ENCODE results near the gene PLPP1. TPM values are rescaled to one million over a fixed set of nuclear protein-coding genes. Genes with fewer than 3 reads are reported as not detected.

PLPP1 gene
- total and polyA plus RNA-seq, 2 of the 13 experiments (the other 11 are each of a cell fraction or from before 2014, with no cell fraction given), result 7.3 to 12.1 TPM

GRCh38 chr5:55429613-55430253 lies 105.0 kb downstream of the PLPP1 start (continued):
- TF ChIP-seq ZNF407 (CRISPR knock-in tag; IDR thresholded peaks at IDR 0.05; ENCODE audit: not compliant biosample characterization), result no peak
- TF ChIP-seq, protein P1, sequence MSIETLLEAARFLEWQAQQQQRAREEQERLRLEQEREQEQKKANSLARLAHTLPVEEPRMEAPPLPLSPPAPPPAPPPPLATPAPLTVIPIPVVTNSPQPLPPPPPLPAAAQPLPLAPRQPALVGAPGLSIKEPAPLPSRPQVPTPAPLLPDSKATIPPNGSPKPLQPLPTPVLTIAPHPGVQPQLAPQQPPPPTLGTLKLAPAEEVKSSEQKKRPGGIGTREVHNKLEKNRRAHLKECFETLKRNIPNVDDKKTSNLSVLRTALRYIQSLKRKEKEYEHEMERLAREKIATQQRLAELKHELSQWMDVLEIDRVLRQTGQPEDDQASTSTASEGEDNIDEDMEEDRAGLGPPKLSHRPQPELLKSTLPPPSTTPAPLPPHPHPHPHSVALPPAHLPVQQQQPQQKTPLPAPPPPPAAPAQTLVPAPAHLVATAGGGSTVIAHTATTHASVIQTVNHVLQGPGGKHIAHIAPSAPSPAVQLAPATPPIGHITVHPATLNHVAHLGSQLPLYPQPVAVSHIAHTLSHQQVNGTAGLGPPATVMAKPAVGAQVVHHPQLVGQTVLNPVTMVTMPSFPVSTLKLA (IDR thresholded peaks at IDR 0.05), result no peak
- TF ChIP-seq ATF4 (CRISPR knock-in tag; IDR thresholded peaks at IDR 0.05), result no peak
- peak; percentile 63; the same call in 1 of the 2 replicates for TF ChIP-seq SETDB1 (CRISPR knock-in tag; IDR thresholded peaks at IDR 0.05; ENCODE audit: borderline replicate concordance)
- TF ChIP-seq ZSCAN12 (CRISPR knock-in tag; IDR thresholded peaks at IDR 0.05), result no peak
- 0 out of 2 replicates have a peak, but pooled peaks have one; percentile 40 for TF ChIP-seq ZBTB7A (CRISPR knock-in tag; IDR thresholded peaks at IDR 0.05)
- TF ChIP-seq RARA (CRISPR knock-in tag; IDR thresholded peaks at IDR 0.05), result no peak
- TF ChIP-seq ZNF232 (CRISPR knock-in tag; IDR thresholded peaks at IDR 0.05; ENCODE audit: borderline replicate concordance), result no peak
- no peak for TF ChIP-seq MLLT10 (CRISPR knock-in tag; IDR thresholded peaks at IDR 0.05)
- no peak for TF ChIP-seq HIVEP1 (CRISPR knock-in tag; IDR thresholded peaks at IDR 0.05)
- TF ChIP-seq ZNF737 (CRISPR knock-in tag; IDR thresholded peaks at IDR 0.05; ENCODE audit: borderline replicate concordance), result no peak
- no peak for TF ChIP-seq PRDM10 (CRISPR knock-in tag; IDR thresholded peaks at IDR 0.05; ENCODE audit: low read depth)
- peak; percentile 64 for TF ChIP-seq HNF4G (IDR thresholded peaks at IDR 0.05; ENCODE audit: borderline replicate concordance, low read depth, low read length)
- no peak; the same call in 1 of the 2 replicates for TF ChIP-seq HNF4G (CRISPR knock-in tag; IDR thresholded peaks at IDR 0.05; ENCODE audit: borderline replicate concordance, low read depth)

Measured in HepG2 (cell line).